ENCODE data around the gene UBE2V1.
A peak's percentile ranks its signal among the peaks of the same experiment; 100 is the strongest.
"Not testable (repeated sequence)": the region's sequence is repeated elsewhere in the genome, so short reads cannot be mapped to it uniquely, and the experiment has no call there.

UBE2V1 gene
- 8.4 to 11.6 reads per million in 2 donors for total RNA-seq

DNA sequence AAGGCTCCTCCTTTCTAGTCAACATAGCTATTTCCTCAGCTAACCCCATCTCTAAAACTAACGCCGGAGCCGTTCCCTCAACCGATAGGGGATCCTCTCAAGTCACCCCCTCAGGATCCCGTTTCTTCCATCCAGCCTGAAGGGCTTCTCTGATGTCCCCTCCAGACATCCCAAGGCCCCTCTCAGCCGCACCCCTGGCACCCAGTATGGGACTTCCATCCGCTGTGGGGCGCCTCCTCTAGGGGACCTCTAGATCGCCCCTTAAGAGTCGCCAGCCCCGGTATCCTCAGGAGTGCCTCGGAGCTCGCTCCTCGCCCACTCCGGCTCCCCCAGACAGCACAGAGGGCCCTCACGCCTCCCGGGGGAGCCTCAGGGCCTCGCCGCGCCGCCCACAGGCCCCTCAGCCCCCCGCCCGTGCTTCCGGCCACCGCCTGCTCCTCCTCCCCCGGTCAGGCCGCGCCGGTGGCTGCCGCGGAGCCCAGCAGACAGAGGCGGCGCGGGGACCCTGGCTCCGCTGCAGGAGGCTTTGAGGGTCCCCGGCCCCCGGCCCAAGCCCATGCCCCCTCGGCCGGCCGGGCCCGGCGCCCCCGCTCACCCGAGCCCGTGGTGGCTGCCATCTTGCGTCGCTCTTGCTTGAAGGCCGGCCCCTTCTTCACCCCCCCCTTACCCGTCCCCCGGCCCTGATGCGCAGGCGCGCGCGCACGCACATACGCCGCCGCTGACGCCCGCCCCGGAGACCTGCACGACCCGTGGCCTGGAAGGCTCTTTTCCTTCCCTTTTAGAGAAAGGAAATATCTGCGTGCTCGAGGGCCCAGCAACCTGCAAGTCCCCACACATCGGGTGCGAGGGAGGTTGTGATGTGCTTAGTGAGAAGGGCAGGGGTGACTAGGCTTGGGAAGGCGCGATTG, at the start of gene UBE2V1:
Gene UBE2V1, minus strand, starts transcription at position 639 of the 908 bp plus-strand sequence. Its CDS starts 22 bp downstream, at position 617.
- DNase-seq, result peak; percentile 89

DNA sequence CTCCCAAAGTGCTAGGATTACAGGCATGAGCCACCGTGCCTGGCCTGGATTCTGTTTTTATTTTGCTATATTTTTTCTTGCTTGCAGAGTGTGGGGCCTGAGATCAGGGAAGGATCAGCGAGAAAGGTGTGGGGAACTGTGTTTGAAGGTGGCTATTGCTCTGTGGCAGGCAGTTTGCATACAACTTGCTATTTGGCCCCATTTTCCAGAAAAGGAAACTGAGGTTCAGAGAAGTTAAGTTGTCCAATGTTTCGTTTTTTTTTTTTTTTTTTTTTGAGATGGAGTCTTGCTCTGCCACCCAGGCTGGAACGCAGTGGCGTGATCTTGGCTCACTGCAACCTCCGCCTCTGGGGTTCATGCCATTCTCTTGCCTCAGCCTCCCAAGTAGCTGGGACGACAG, 48.5 kb upstream of the UBE2V1 start:
- not testable (repeated sequence) for DNase-seq

DNA sequence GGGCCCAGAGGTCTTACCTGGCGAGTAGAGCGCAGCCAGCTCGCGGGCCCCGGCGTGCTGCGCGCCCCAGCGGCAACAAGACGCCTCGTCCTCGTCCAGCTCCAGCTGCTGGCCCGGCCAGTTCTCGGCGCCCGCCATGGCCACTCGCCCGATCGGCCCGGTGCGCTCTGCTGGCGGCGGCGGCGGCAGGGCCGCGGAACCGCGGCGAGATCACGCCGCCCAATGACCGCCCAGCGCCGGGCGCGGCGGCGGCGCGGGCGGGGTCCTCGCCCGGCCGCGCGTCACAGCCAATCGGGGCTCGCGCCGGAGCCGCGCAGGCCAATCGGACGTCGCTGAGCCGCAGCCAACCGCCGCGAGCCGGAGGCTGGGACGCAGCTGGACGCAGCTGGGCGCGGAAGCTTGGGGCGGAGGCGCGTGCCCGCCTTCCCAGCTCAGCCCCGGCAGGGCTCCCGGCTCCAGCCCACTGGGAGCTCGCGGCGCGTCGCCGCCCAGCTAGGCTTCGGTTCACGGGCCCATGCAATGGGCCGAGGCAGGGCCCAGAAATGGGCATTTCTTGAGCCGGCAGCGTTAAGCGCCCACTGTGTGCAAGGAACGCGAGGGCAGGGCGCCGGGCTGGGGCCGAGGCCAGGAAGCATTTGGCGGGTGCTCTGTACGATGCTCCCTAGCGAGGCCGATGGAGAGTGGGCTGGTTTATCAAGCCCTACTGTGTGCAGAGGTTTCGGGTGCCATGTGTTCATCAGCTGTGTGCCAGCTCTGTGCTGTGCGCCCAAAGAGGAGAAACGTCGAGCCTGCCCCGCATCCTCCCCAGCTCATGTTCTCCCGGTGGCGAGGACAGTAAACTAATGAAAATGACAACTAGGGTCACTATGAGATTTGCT, 40.8 kb upstream of the UBE2V1 start, which contains the start of gene PEDS1:
Gene PEDS1, minus strand, starts transcription at position 224 of the 878 bp plus-strand sequence. Its CDS starts 86 bp downstream, at position 138.
- DNase-seq, result peak; percentile 79

DNA sequence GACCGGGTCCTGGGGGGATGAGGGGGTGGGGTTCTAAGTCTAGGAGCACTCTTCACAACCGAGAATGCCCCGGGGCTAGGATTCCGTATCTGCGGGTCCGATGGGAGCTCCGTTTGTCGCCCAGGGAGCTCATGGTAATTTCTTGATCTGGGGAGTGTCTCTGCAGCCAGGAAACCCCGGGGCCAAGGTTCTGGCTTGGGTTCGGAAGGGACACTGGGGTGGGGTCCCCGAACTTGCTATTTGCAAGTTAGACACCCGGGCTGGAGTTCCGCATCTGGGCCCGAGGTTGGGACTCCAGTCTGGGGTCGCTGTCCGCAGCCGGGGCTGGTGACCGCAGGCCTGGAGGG, 40.2 kb upstream of the UBE2V1 start:
- DNase-seq, result no peak

- DNase-seq, result no peak
Measured at GRCh38 chr20:50152394-50153152, 39.6 kb upstream of the UBE2V1 start.

DNA sequence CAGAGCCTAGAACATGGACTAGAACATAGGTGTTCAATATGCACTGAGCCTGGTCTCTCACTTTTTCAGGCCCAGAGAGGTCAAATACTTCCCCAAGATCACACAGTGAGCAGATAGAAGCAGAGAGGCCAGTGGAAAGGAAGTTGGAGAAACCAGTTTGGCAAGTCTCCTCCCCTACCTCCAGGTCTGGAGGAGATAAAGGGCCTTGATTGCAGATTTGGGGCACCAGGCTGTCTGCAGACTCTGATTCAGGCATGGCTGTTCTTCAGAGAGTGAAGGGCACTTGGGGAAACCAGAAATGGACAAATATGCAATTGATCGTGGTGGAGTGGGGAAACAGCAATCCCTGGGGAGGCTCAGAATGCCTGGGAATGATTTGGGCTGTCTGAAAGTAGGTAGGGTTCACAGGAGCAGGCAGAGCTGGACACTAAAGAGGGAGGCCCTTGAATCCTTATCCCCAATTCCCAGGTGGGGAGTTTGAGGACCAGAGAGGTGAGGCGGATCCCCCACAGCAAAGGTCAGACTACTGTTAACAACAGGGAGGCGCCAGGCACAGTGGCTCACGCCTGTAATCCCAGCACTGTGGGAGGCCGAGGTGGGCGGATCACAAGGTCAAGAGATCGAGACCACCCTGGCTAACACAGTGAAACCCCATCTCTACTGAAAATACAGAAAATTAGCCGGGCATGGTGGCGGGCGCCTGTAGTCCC, 38.2 kb upstream of the UBE2V1 start:
- no peak for DNase-seq

GRCh38 chr20:50149481-50150254, 36.7 kb upstream of the UBE2V1 start:
- no peak for DNase-seq

GRCh38 chr20:50146732-50147662, 34.0 kb upstream of the UBE2V1 start:
- DNase-seq, result no peak

GRCh38 chr20:50146214-50146613, 33.3 kb upstream of the UBE2V1 start:
- no peak for DNase-seq

DNA sequence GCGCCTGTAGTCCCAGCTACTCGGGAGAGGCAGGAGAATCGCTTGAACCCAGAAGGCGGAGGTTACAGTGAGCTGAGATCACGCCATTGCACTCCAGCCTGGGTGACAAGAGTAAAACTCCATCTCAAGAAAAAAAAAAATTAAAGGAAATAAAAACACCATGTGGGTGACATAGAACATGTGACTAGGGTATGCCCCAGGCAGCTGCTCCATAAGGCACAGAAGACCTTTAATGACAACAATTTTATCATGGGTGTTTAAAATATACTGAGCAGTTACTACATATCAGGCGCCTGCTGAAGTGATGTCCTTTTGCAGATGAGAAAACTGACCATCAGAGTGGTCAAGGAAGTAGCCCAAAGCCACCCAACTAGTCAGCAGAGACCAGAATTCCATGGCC, 32.6 kb upstream of the UBE2V1 start:
- no peak for DNase-seq

- DNase-seq, result no peak
Measured at GRCh38 chr20:50144362-50144761, 31.4 kb upstream of the UBE2V1 start.

GRCh38 chr20:50142812-50143211, 29.9 kb upstream of the UBE2V1 start:
- DNase-seq, result no peak

- no peak for DNase-seq
Measured at GRCh38 chr20:50141811-50142561, 29.0 kb upstream of the UBE2V1 start.

DNA sequence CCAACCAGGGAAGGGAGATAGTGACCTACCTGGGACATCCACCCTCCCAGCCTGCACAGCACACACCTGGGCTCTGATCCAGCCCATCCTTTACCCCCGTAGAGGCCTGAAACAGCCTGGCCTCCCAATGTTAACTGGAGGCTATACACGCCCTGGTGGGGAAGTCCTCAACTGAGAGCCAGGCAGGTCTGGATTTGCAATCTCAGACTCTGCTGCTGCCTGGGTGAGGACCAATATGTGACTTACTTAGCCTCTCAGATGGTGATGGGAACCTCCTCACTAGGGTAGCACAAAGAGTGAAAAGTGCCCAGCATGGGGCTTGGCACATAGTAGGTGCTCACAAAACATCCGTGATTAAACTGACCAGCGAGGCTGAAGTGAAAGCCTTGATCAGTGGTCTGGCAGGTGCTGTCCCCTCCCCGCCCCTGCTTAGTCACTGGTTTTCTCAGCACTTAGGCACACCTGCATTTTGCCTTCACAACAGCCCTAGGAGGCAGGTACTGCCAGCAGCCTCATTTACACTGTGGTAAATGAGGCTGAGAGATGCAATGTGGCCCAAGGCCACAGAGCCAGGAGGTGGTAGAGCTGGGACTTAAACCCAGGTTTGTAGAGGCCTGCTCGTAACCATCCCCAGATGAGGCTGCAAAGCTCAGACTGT, 28.2 kb upstream of the UBE2V1 start:
- DNase-seq, result no peak

DNA sequence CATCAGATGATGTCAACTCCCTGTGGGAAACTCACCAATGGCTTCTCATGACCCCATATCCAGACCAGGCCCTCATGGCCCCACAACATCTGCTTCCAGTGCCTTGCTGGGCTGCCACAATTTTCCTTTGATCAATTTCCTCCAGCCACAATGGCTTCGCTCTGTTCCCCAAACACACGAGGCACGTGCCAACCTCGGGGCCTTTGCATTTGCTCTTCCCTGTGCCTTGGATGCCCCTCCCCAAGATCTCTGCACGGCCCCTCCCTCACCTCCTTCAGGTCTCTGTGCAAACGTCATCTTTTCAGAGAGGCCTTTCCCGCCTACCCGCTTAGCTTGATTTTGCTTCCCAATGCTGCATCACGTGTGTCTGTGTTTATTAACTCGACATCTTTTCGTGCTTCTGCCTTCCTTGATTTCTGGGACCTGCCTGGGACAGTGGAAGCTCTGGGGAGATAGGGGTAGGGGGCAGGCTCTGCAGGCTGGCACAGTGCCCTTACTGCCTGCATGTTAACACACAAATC, 27.4 kb upstream of the UBE2V1 start:
- DNase-seq, result no peak

DNA sequence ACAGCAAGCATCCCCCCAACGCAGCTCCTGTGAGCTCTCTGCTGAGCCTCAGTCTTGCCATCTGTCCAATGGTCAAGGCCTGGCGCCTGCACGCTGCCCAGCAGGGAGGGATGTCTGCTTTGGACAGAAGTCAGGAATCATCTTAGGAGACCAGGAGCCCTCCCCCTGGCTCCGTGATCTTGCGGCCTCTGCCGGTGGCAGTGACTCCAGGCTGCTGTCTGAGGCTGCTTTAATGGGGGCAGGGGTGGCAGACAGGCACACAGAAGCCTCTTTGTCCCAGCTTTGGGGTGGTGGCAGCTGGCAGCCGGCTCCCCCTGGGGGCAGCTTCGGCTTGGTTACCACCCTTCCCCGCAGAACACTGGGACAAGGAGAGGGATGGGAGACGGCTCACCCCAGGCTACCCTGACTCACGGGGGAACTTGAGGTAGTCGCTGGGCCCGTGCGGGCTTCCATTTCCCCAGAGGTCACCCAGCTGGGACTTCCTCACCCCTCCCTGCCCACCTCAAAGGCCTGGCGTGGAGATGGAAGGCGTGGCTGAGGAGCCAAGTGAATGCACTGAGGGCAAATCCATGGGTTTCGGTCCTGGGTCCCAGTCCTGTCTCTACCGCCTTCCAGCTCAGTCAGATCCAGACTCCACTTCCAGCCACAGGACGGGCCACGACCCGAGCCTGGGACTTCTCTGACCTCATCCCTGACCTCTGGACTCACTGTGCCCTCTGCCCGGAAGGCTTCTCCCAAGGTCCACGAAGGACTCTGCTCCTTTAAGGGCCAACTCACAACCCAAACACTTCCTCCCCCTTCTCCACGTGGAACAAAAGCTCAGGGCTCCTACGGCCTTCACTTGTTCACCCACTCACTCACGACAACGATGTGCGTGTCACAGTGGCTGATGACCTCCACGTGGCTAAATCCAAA, 25.8 kb upstream of the UBE2V1 start:
- DNase-seq, result no peak

DNA sequence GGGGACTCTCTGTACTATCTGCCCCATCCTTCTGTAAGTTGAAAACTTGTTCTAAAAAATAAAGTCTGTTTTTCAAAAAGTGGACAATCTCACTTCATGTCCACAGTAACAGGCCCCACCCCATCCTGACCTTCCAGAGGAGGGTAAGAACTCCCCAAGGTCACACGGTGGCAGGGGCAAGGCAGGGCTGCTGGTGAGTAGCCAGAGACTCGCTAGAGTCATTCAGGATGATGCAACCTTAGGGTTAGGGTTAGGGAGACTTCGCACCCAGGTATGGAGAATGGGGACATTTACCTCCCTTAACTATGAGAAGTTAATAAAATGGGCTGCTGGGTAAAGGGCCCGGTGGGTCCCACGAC, 25.1 kb upstream of the UBE2V1 start:
- no peak for DNase-seq
